CD4-positive, alpha-beta T cell treated with Interleukin-4 for 1 hour (primary cell): ENCODE results near the gene L1CAM.
A peak's percentile ranks its signal among the peaks of the same experiment; 100 is the strongest.

ENCODE experiments used
- DNase-seq, 2 donors: peaks; one replicate each; pipeline ENCODE4 v3.0.0-alpha.2; 2020 to 2022

The L1CAM gene

DNA sequence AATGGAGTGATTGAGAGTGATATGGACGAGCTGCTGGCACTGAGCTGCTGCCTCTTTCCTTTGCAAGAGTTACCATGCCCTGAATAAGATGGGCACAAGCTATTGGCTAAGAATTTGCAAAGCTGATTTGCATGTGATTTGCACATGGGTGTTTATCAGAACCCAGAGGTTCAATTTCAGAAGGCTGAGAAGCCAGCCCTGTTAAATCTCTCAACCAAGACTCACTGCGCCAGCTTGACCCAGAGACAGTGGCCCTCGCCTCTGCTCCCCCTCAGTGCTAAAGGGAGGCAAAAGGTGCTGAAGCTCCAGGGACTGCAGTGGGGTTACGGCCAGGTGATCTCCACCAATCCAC, 39.4 kb upstream of the L1CAM start:
- DNase-seq = peak in 1 of 2 donors; percentile 26

DNA sequence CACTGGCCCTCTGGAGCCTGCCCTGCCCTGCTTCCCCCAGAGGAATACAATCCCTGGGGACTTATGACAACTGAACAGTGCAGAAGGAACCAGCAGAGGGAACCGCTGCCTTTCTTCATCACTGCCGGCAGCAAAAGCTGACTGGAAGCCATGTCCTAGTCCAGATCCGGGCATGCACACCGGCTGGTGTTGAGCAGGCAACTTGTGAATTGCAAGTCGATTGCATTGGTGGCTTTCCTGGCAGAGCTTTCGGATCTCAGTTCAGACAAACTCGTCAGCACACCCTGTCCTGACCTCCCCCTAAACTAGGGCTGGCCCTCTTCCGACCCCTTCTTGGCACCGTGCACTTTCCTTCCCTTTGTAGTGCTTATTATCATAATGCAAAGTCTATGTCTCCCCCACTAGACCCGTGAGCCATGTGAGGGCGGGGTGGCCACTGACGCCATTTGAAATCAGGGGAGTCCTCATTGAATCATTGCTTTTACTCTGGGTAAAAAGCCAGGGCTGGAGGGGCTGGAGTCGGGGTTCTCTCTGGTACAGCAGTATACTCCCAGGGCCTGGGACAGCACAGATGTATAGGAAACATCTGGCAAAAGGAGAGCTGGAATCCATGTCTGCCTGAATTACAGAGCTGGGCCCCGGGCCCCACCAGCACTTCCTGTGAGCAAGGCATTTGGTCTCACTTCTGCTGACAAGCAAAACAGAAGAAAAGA, 38.3 kb upstream of the L1CAM start:
- DNase-seq = peak; percentile 52 to 70

DNA sequence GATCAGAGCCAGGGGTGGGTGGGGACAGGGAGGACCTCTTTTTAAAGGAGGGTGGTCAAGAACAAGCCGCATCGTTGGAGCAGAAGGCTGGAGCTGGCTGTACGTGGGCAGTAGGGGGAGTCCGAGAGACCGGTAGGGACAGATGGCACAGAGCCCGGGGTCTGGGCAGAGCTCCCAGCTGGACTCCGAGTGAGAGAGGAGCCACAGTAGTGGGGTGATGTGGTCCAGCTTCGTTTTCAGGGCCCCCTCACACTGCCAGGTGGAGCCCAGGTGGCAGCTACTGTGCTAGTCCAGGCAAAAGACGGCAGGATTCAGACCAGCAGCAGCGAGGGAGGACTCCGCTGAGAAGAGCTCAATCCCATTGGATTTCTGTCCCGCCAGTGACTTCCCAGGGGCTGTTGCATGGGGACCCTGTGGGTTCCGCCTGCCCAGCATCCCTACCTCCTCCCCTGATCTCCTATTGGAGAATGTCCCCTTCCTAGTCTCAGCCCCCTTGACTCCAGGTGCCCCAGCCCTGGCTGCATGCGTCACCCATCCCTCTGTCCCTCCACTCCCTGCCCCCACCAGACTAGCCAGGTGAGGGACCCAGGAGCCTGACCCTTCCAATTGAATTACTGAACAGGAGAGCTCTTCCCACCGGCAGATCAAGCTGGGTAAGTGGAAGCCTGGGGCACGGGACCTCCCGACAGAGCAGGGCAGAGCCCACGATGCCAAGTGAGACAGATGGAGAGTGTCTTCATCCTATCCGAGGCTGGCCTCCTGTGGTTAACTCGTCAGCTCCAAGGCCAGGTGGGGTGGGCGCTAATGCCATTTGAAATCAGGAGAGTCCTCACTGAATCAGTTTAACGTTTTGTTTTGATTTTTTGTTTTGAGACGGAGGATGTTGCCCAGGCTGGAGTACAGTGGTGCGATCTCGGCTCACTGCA, 37.2 kb upstream of the L1CAM start:
- DNase-seq = no peak

DNA sequence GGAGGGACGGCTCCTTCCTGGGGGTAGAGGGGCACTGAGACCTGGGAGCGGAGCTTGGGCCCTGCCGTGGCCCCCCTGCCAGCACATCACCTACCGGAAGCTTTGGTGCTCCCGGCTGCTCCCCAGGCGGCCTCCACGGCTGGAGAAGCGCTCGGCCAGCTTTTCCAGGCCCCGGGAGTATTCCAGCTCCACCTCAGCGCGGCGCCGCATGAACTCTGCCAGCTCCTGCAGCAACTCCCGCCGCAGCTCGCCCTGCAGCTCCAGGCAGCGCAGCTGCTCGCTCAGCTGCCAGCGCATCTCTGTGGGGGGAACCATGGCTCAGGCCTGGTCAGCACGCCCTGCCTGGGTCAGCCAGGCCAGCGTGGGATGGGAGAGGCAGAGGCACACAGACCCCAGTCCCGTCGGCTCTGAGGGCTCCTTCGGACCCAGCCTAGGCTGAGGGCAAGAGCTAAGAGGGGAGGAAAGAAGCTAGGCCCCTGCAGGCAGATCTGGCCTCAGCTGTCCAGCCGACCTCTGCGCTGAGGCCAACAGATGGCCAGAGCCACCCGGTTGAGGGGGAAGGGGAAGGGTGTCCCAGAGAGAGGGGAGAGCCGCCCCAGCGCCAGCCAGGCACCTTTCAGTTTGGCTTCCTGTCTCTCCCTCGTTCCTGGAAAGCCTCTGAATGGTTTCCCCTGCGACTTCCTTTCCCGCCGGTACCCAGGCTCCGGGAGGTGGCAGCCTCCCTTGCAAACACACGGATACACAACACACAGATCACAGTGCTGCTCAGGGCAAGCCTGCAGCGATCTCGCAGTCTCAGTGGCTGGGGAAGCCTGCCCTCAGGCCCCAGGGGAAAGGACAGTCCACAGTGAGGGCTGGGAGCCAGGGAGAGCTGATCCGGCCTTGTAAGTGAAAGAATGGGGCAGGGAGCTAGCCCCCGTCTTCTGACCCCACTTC, 35.8 kb upstream of the L1CAM start:
- no peak for DNase-seq

DNA sequence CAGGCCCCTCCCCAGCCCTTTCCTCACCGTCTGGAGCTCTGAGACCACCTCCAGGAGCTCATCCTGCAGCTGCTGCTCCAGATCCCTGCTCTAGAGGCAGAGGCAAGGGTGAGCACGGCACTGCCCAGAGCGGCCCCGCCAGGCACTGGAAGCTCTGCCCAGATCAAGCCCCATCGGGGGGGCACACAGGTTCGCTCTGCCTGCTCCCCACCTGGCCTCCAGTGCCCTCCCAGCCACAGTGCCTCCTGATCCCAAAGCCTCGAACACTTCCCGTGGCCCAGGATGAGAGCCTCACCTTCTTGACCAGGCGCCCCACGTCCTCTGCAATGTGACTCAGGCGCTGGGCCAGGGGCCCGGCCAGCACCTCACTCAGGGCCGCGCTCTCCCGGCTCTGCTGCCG, 35.1 kb upstream of the L1CAM start:
- no peak for DNase-seq

DNA sequence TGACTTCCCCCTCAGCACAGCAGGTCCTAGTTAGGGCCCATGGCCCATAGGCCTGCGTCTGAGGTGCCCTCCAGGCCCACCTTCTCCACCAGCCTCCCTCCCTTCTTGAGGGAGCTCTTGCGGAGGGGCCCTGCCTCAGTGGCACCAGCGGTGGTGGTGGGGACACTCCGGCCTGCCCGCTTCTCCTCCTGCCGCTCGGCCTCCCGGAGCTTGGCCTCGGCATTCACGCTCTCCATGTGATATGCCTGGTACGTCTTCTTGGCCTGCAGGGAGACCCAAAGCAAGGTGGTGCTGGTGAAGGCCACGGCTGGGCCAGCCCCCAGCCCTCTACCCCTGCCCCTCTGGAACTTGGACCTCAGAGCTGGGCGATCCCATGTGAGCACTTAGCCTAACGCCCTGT, 34.6 kb upstream of the L1CAM start:
- no peak for DNase-seq

DNA sequence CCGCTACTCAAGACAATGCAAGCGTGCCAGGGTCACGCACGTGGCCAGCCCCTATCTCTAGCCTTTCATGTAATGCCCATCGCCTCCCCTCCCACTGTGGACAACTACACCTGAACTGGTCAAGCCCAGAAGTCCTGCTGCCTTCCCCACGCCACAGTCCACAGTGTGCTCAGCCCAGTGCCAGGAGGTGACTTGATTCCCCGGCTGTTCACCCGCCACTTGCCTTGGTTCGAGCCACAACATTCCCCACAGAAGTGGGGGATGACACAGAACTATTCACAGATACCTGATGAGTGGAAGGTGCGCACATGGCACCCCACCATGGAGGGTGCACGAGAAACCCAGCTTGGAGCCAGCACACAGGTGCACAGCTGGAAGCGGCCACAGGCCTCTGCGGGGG, 33.3 kb upstream of the L1CAM start:
- no peak for DNase-seq

DNA sequence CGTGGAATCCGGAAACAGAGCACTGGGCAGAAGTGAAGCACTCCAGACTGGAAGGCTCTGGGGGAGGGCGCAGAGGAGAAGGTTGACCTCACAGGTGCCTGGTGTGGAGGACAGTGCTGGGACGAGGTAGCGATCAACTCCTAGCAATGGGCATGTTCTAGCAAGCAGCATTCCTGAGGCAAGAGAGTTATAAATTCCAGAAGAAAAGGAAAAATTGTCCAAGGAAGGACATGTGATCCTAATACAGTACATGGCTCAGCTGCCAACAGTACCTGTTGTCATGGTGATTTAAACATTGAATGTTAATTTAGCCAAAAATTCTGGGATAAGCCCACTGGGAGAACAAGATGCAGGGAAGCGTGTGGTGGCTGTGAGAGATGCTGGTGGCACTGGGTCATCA, 31.9 kb upstream of the L1CAM start:
- DNase-seq = no peak

DNA sequence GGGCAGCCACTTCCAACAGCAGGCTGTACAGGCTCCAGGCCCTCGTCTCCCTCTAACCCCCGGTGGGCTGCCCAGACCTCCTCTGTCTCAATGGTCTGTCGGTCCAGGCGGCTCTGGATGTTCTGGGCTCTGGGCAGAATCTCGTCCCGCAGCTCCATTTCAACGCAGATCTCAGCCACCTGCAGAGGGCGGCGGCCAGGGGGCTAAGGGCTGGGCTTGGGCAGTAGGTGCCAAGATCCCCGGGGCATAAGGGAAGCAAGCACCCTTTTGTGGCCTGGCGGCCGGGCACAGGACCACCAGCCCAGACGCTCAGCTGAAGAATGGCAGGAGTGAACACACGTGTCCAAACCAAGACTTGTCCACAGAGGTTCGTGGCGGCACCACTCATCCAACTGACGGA, 27.7 kb upstream of the L1CAM start:
- no peak for DNase-seq

DNA sequence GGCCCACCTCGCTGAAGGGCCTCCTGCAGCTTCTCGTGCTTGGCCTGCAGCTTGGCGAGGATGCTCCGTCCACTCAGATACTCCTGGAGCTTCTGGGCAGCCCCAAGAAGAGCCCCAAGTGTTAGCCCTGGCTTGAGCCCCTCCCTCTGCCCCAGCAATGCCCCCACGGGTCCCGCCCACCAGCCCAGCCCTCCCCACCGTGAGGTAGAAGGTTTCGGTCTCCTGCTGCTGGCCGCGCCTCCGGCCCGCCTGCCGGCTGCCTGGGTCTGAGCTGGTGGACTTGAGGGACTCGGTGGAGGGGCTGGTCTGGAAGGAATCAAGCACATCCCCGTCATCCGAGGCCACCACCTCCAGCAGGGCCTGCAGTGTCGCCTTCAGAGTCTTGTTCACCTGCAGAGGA, 27.2 kb upstream of the L1CAM start:
- DNase-seq = no peak

DNA sequence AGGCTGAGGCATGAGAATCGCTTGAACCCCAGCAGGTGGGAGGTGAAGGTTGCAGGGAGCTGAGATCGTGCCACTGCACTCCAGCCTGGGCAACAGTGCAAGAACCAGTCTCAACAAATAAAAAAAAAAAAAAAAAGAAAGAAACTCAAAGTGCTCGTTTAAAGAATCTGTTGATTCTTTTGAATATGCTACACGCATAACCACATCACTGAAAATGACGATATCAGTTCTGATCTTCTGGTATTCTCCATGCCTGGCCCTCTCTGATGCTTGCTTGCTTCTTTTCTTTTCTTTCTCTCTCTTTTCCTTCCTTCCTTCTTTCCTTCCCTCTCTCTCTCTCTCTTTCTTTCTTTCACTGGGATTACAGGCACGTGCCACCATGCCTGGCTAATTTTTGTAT, 25.8 kb upstream of the L1CAM start:
- no peak for DNase-seq

DNA sequence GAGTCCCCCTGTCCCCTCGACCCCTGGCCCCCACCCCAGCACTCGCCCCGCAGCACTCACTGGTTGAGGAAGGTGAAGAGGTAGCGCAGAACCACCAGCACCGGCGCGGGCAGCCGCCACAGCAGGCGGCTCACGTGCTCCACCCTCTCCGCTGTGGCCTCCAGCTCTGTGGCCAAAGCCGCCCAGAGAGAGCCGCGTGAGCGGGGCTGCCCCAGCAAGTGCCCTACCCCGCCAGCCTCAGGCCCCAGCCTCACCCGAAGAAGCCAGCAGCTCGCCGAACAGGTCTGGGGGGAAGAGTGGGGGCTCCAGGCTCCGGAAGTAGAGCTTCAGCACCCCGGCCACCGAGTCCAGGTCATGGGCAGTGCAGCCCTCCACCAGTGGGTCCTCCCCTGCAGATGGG, 24.5 kb upstream of the L1CAM start:
- DNase-seq = no peak

DNA sequence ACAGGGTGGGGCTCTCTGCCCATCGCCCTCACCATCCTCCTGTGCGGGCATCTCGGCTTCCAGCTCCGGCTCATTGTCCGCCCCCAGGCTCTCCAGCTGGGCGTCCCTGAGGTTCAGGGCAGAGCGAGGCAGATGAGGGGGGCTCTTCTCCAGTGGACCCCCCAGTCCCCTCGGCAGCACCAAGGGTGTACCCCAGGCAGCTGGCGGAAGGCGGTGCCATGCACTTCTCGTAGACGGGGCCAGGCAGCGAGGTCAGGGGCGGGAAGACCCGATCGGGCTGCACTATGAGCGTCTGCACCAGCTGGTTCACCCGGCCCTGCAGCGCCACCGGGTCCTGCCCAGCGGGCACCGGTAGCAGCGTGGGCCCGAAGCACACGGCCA, 24.0 kb upstream of the L1CAM start:
- DNase-seq = no peak

DNA sequence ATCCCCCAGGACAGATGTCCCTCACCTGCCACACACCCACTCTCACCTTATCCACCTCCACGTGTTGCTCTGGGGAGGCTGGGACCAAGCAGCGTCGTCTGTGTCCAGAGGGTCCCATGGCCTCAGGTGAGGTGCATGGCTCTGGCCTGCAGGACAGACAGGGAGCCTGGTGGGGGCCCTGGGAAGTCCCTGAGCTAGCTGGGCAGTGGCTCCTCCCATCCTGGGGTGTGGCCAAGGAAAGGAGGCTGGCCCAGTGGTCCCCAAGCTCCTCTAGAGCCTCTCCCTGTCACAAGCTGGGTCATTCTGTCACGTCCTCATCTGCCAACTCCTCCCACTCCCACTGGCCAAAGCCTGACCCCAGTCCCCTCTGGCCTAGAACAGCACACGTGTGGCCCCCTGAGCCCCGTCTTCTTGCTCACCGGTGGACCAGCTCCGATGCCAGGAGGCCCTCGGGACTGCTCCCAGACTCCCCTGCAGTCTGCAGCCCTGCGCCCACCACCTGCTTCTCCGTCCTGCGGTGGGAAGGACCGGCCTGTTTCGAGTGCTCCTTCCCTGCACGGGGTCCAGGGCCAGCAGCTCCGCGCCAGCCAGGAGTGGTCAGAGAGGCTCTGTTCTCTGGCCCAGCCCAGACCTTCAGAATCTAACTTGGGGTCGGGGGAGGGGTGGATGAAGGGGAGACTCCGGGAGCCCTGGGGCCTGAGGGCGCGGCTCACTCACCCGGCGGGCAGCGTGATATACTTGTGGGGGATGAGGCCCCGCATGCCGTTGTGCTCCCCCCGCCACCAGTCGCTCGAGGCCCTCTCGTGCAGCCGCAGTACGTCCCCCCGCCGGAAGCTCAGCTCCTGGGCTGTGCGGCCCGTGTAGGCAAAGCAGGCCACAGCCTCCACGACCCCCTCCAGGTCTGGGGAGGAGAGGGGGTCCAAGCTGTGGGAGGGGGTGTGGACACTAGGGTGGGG, 23.3 kb upstream of the L1CAM start:
- no peak for DNase-seq

DNA sequence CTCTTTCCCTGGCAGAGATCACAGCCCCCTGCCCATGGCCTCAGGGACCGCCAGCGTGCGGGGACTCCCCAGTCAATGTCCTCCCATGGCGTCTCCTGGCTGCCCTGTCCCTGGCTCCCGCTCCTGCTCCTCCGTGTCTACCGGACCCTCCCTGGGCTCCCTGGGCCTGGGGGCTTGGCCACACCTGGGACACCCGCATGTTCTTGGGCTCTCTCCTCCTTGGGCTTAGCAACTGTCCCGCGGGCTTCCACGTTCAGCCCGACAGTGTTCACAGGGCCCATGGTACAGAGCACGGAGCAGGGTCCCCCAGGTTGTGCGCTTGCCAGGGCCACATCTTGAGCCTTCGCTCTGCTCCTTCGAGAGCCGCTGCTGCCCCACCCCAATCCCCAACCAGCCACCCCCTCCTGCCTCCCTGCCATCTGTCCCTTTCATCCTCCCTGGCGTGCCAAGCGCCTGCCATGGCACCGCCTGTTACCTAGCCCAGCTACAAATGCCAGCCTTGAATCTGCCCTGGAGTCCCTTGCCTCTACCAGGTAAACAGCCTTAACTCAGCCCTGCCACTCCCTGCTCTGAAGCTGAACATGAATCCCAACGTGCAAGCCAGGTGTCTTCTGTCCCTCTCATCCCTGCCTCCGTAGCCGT, 22.4 kb upstream of the L1CAM start:
- DNase-seq = no peak

DNA sequence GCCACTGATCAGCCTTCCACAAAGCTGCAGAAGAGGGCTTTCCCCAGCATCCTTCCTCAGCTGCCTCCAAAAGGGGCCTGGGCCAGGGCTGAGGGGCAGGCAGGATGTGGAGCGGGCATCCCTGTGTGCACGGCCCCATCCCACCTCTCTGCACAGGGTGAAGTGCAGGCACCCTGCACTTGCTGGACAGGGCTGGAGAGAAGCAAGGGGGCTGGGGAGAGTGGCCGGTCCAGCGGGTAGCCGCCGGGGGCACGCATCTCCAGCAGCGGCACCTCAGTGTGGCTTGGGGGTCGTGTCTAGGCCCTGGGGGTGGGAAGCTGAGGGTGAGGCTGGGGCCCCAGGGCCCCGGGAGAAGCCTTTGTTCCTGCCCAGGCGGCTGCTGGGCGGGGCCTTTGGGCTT, 21.5 kb upstream of the L1CAM start:
- no peak for DNase-seq

DNA sequence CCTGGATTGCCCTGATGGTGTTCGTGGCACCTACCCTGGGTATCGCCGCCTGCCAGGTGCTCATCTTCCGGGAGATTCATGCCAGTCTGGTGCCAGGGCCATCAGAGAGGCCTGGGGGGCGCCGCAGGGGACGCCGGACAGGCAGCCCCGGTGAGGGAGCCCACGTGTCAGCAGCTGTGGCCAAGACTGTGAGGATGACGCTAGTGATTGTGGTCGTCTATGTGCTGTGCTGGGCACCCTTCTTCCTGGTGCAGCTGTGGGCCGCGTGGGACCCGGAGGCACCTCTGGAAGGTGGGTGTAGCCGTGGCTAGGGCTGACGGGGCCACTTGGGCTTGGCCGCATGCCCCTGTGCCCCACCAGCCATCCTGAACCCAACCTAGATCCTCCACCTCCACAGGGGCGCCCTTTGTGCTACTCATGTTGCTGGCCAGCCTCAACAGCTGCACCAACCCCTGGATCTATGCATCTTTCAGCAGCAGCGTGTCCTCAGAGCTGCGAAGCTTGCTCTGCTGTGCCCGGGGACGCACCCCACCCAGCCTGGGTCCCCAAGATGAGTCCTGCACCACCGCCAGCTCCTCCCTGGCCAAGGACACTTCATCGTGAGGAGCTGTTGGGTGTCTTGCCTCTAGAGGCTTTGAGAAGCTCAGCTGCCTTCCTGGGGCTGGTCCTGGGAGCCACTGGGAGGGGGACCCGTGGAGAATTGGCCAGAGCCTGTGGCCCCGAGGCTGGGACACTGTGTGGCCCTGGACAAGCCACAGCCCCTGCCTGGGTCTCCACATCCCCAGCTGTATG, 20.3 kb upstream of the L1CAM start:
- DNase-seq = peak in 1 of 2 donors; percentile 41

DNA sequence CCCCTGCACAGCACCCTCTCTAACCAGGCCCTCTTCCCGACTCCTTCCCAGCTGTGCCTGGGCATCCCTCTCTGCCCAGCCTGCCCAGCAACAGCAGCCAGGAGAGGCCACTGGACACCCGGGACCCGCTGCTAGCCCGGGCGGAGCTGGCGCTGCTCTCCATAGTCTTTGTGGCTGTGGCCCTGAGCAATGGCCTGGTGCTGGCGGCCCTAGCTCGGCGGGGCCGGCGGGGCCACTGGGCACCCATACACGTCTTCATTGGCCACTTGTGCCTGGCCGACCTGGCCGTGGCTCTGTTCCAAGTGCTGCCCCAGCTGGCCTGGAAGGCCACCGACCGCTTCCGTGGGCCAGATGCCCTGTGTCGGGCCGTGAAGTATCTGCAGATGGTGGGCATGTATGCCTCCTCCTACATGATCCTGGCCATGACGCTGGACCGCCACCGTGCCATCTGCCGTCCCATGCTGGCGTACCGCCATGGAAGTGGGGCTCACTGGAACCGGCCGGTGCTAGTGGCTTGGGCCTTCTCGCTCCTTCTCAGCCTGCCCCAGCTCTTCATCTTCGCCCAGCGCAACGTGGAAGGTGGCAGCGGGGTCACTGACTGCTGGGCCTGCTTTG, 19.6 kb upstream of the L1CAM start:
- DNase-seq = no peak

DNA sequence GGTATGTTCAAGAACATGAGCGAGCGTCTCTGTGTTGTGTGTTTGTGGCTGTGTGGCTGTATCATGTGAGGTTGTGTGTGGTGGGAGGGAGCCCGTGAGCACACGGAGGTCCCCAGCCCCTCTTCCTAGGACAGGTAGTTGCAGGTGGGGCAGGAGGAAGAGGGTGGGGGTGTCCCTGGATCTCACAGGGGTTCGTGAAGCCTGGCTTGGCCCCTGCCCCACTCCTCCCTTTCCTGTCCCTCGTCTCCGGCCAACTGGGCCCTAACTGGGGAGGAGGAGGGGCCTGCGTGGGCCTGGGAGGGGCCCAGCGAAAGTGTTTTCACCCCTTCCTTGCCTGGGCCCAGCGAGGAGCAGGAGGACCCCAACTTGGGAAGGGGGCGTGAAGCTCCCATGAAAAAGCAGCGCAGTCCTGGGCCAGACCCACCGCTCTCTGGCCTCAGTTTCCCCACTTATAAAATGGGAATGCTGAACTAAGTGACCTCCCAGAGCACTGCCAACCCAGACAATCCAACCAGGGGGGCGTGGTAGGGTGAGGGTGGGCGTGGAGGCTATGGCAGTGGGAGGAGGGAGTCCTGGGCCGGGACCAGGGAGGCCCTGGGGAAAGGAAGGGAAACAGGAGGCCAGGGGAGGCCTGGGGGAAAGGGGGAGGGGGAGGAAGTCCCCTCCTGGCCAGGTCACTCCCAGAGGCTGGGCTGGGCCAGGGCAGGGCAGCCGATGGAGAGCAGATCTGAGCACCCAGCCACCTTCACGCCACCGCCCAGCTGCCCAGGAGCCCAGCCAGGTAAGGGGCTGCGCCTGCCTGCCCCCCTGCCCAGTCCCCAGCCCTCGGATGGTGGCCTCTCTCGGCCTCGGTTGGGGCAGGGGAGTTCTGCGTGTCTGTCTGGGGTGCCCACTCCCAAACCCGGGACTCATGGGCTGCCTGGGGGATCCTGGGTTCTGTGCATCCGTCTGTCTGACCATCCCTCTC, 18.3 kb upstream of the L1CAM start, which contains the start of gene AVPR2:
TSS of gene AVPR2 (plus strand) at position 683 of the 967 bp plus-strand sequence. CDS start 473 bp downstream, outside the sequence.
- DNase-seq = no peak
